H9 (cell line): ENCODE data around the gene OSBPL10. TPM values are rescaled to one million over a fixed set of nuclear protein-coding genes. Genes with fewer than 3 reads are reported as not detected.

Source experiments
- DNase-seq: peaks from one replicate; pipeline ENCODE4 v3.0.0-alpha.2; 2017
- H2AFZ ChIP-seq: one replicate; pipeline ENCODE4 v1.6.1; 2013; ENCODE audit warnings: mild to moderate bottlenecking, low read length, control low read depth, moderate library complexity
- H2AK5ac ChIP-seq: 2 replicates; pipeline ENCODE4 v1.6.1; 2013; ENCODE audit warnings: low read length, control low read depth, mixed read lengths; ENCODE audit not compliant: insufficient read length
- H2BK120ac ChIP-seq: one replicate; pipeline ENCODE4 v1.6.1; 2013; ENCODE audit warnings: low read depth, mild to moderate bottlenecking, low read length, control low read depth, inconsistent platforms; ENCODE audit not compliant: poor library complexity, severe bottlenecking
- H2BK12ac ChIP-seq: 2 replicates; pipeline ENCODE4 v1.6.1; 2013; ENCODE audit warnings: low read length, control low read depth, mixed read lengths, low read depth; ENCODE audit not compliant: insufficient read length
- H2BK15ac ChIP-seq: 2 replicates; pipeline ENCODE4 v1.6.1; 2013; ENCODE audit warnings: low read depth, low read length, control low read depth
- H2BK20ac ChIP-seq: one replicate; pipeline ENCODE4 v1.6.1; 2013; ENCODE audit warnings: low read depth, mild to moderate bottlenecking, low read length, control low read depth, inconsistent platforms; ENCODE audit not compliant: poor library complexity, severe bottlenecking
- H2BK5ac ChIP-seq: 2 replicates; pipeline ENCODE4 v1.6.1; 2013; ENCODE audit warnings: low read length, control low read depth, mixed read lengths; ENCODE audit not compliant: insufficient read length
- H3K14ac ChIP-seq: 2 replicates; pipeline ENCODE4 v1.6.1; 2013; ENCODE audit warnings: low read length, control low read depth; ENCODE audit not compliant: insufficient read depth
- H3K18ac ChIP-seq: 2 replicates; pipeline ENCODE4 v1.6.1; 2013; ENCODE audit warnings: low read depth, mild to moderate bottlenecking, mixed read lengths, low read length, control low read depth; ENCODE audit not compliant: insufficient read length
- H3K23ac ChIP-seq: 2 replicates; pipeline ENCODE4 v1.6.1; 2013; ENCODE audit warnings: low read length, control low read depth, mixed read lengths, low read depth; ENCODE audit not compliant: insufficient read length
- H3K23me2 ChIP-seq: 2 replicates; pipeline ENCODE4 v1.6.1; 2013; ENCODE audit warnings: low read depth, mild to moderate bottlenecking, mixed read lengths, low read length, control low read depth; ENCODE audit not compliant: insufficient read length, poor library complexity, severe bottlenecking
- H3K27ac ChIP-seq: 2 replicates; pipeline ENCODE4 v1.5.1; 2013; ENCODE audit warnings: low read length, control low read depth, mixed read lengths, low read depth; ENCODE audit not compliant: insufficient read length
- H3K27me3 ChIP-seq: 2 replicates; pipeline ENCODE4 v1.6.1; 2013; ENCODE audit warnings: low read length, control low read depth, inconsistent platforms; ENCODE audit not compliant: insufficient read depth
- H3K4ac ChIP-seq: 2 replicates; pipeline ENCODE4 v1.6.1; 2013; ENCODE audit warnings: low read depth, mild to moderate bottlenecking, control low read depth, inconsistent platforms, low read length, moderate library complexity
- H3K4me1 ChIP-seq: 2 replicates; pipeline ENCODE4 v1.6.1; 2013; ENCODE audit warnings: low read length, control low read depth, inconsistent platforms; ENCODE audit not compliant: insufficient read depth
- H3K4me2 ChIP-seq: 2 replicates; pipeline ENCODE4 v1.6.1; 2013; ENCODE audit warnings: low read length, control low read depth, mixed read lengths; ENCODE audit not compliant: insufficient read length, insufficient read depth
- H3K56ac ChIP-seq: 2 replicates; pipeline ENCODE4 v1.6.1; 2013; ENCODE audit warnings: low read depth, mild to moderate bottlenecking, mixed read lengths, low read length, control low read depth; ENCODE audit not compliant: insufficient read length
- H3K79me1 ChIP-seq: 2 replicates; pipeline ENCODE4 v1.6.1; 2013; ENCODE audit warnings: low read depth, mild to moderate bottlenecking, moderate library complexity, low read length, control low read depth, inconsistent platforms; ENCODE audit not compliant: insufficient read depth, poor library complexity, severe bottlenecking
- H3K79me2 ChIP-seq: 2 replicates; pipeline ENCODE4 v1.6.1; 2013; ENCODE audit warnings: low read length, control low read depth, inconsistent platforms; ENCODE audit not compliant: insufficient read depth
- H3K9ac ChIP-seq: 2 replicates; pipeline ENCODE4 v1.6.1; 2013; ENCODE audit warnings: low read length, control low read depth, mixed read lengths; ENCODE audit not compliant: insufficient read length; ENCODE audit errors: extremely low read depth
- H3K9me3 ChIP-seq: one replicate; pipeline ENCODE4 v1.6.1; 2013; ENCODE audit warnings: low read depth, low read length, inconsistent platforms; ENCODE audit not compliant: control insufficient read depth
- H3T11ph ChIP-seq: one replicate; pipeline ENCODE4 v1.6.1; 2013; ENCODE audit warnings: mild to moderate bottlenecking, low read length, control low read depth, inconsistent platforms
- H4K20me1 ChIP-seq: one replicate; pipeline ENCODE4 v1.6.1; 2013; ENCODE audit not compliant: control insufficient read depth, insufficient read length, insufficient read depth
- H4K5ac ChIP-seq: 2 replicates; pipeline ENCODE4 v1.6.1; 2013; ENCODE audit warnings: low read depth, mild to moderate bottlenecking, mixed read lengths, low read length, control low read depth; ENCODE audit not compliant: insufficient read length
- H4K8ac ChIP-seq: replicated peaks from 2 replicates; pipeline ENCODE4 v1.6.1; 2013; ENCODE audit warnings: low read length, control low read depth, mixed read lengths, low read depth; ENCODE audit not compliant: insufficient read length
- H4K91ac ChIP-seq: 2 replicates; pipeline ENCODE4 v1.6.1; 2013; ENCODE audit warnings: low read depth, mild to moderate bottlenecking, moderate library complexity, mixed read lengths, low read length, control low read depth; ENCODE audit not compliant: insufficient read length
- H3K27ac Mint-ChIP-seq, 3 experiments: 2 replicates in 2 of 3; 3 replicates in 1 of 3; pipeline ENCODE4 v1.8.0; 2020 to 2021; ENCODE audit warnings: mixed read lengths in 3 of 3, mild to moderate bottlenecking in 1 of 3, moderate library complexity in 1 of 3
- H3K27me3 Mint-ChIP-seq: 2 replicates; pipeline ENCODE4 v1.8.0; 2021; ENCODE audit warnings: low read depth, mild to moderate bottlenecking, moderate library complexity, mixed read lengths
- H3K36me3 Mint-ChIP-seq, 3 experiments: 2 replicates in 2 of 3; 3 replicates in 1 of 3; pipeline ENCODE4 v1.8.0; 2020 to 2021; ENCODE audit warnings: low read depth in 3 of 3, mixed read lengths in 3 of 3; ENCODE audit not compliant: insufficient read depth in 1 of 3
- H3K4me1 Mint-ChIP-seq, 2 experiments: 2 replicates each; pipeline ENCODE4 v1.8.0; 2020; ENCODE audit warnings: mixed read lengths in 2 of 2
- H3K4me3 Mint-ChIP-seq, 2 experiments: 2 replicates in 1 of 2; 3 replicates in 1 of 2; pipeline ENCODE4 v1.8.0; 2020 to 2021; ENCODE audit warnings: mild to moderate bottlenecking in 2 of 2, mixed read lengths in 2 of 2, moderate library complexity in 1 of 2
- H3K9me3 Mint-ChIP-seq, 2 experiments: 2 replicates in 1 of 2; 3 replicates in 1 of 2; pipeline ENCODE4 v1.8.0; 2020; ENCODE audit warnings: mild to moderate bottlenecking in 2 of 2, mixed read lengths in 2 of 2, moderate library complexity in 1 of 2
- WGBS: extraction: QIAGEN DNeasy Blood & Tissue Kit; methylation state at CpG from one replicate; pipeline ENCODE4 v1.1.7; 2013; ENCODE audit warnings: missing lambda C conversion rate, low lambda C conversion rate, mixed read lengths; ENCODE audit not compliant: insufficient read length; ENCODE audit errors: extremely low coverage; 5-methylcytosine and 5-hydroxymethylcytosine counted together
- total RNA-seq: library from RNA; stranded (reverse); gene quantifications from 2 replicates; pipeline ENCODE4 v1.2.1, GENCODE V29; 2021
- TF ChIP-seq, protein P1 (sequence below): fragments of 200-600 bp; sonication (generic); conservative IDR thresholded peaks from 3 replicates; pipeline ENCODE4 v1.8.0; 2021; ENCODE audit warnings: antibody characterized with exemption, mild to moderate bottlenecking

The OSBPL10 gene
- total RNA-seq, 1 experiment from 2014 or later = 42.7 TPM

DNA sequence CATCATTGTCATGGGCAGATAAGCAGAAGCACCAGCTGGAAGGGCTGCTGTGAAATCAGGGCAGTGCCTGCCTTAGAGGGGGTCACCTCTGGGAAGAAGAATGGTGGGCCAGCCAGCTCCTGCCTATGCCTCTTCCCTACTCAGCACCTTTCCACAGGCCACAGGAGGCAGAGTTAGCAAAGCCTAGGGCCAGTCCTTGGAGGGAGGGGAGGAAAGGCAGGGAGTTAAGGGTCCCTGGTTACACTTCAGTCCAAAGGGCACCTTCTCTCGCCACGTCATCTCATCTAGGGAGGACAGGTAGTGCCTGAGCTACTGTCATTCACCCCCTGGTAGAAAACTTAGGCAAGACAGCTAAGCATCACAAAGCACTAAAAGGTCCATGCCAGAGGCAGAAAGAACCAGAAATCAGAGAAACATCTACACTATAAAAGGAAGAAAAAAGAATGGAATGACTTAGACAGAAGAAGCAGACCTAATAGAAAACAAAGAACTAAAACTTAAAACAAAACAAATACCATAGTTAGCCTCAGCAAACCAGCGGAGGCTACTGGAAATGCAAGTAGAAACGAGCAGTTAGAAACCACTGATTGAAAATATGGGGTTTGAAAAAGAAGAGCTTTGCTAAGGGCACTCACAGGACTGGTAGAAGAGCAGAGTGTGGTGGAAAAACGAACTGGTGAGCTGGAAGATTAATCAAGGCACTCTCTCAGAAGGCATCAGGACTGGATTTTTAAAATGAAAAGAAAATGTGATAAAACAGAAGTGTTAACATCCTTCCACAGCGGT is 84.2 kb downstream of the OSBPL10 start:
- TF ChIP-seq, protein P1, sequence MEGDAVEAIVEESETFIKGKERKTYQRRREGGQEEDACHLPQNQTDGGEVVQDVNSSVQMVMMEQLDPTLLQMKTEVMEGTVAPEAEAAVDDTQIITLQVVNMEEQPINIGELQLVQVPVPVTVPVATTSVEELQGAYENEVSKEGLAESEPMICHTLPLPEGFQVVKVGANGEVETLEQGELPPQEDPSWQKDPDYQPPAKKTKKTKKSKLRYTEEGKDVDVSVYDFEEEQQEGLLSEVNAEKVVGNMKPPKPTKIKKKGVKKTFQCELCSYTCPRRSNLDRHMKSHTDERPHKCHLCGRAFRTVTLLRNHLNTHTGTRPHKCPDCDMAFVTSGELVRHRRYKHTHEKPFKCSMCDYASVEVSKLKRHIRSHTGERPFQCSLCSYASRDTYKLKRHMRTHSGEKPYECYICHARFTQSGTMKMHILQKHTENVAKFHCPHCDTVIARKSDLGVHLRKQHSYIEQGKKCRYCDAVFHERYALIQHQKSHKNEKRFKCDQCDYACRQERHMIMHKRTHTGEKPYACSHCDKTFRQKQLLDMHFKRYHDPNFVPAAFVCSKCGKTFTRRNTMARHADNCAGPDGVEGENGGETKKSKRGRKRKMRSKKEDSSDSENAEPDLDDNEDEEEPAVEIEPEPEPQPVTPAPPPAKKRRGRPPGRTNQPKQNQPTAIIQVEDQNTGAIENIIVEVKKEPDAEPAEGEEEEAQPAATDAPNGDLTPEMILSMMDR = no peak
- Histone ChIP-seq H3K4me2 (no peak overlapping the region), H2BK15ac (no peak overlapping the region), H4K20me1 (no peaks in the 10 kb centered on the region), H3K79me1 (peaks cover under 1% of the 10 kb centered on the region), H3K27me3 (no peaks in the 10 kb centered on the region), H3K4me1 (peaks cover 33% of the 10 kb centered on the region), H3T11ph (no peak overlapping the region), H4K5ac (no peak overlapping the region), H2AFZ (no peak overlapping the region), H3K23me2 (no peaks in the 10 kb centered on the region), H4K91ac (no peak overlapping the region), H3K79me2 (peaks cover 17% of the 10 kb centered on the region; the same call in 1 of the 2 replicates), H2AK5ac (no peak overlapping the region), H3K56ac (no peak overlapping the region), H3K9me3 (no peaks in the 10 kb centered on the region), H2BK120ac (no peak overlapping the region), H2BK20ac (no peak overlapping the region), H2BK5ac (no peak overlapping the region), H3K23ac (no peak overlapping the region), H3K14ac (no peak overlapping the region), H4K8ac (no peak overlapping the region), H3K27ac (peak overlapping the region; percentile 63), H3K9ac (no peak overlapping the region), H3K18ac (no peak overlapping the region), H2BK12ac (no peak overlapping the region), H3K4ac (no peak overlapping the region)
- no peaks in the 10 kb centered on the region; a peak in 1 of 7 replicates for H3K36me3 Mint-ChIP-seq
- H3K4me3 Mint-ChIP-seq = no peak overlapping the region
- WGBS = no CpG with 5 or more reads among the region's 6 CpGs
- no peaks in the 10 kb centered on the region for H3K27me3 Mint-ChIP-seq
- DNase-seq = no peak
- peak overlapping the region; percentile 0 to 86 (median 27); a peak in 5 of 7 replicates for H3K27ac Mint-ChIP-seq
- H3K9me3 Mint-ChIP-seq = no peaks in the 10 kb centered on the region
- H3K4me1 Mint-ChIP-seq = peaks cover 56 to 57% of the 10 kb centered on the region in 2 experiments
